Measurements from ENCODE around the gene NOVA2. TPM values are rescaled to one million over a fixed set of nuclear protein-coding genes. Genes with fewer than 3 reads are reported as not detected.
A peak's percentile ranks its signal among the peaks of the same experiment; 100 is the strongest.

The NOVA2 gene
- total and polyA plus RNA-seq, 5 donors from 2014 or later: not detected

DNA sequence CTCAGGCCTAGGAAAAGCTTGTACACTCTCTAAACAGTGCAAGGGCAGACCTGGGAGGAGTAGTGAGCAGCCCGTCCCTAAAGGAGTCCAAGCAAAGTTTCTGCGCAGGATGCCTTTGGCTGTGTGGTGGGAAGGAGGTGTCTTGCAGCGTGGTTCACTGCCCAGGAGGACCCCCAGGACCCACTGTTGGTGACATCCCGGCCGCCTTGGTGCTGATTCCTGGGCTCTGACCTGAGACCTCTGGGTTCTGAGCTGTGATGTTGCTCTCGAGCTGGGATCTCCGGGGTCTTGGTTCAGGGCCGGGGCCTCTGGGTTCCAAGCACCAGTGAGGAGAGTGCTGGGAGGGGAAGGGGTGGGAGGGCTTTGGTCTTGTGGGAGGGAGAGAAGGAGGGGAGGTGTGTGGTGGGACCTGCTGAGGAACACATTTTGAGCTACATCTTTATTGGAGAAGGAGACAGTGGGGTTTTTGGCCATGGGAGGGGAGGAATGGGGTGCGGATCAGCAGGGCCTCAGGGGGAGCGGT, 45.1 kb upstream of the NOVA2 start:
- peaks cover 4 to 18% (median 8%) of the 10 kb centered on the region in 4 donors for H3K4me1 Mint-ChIP-seq
- no peak for DNase-seq
- Histone ChIP-seq H3K9me3 (ENCODE audit: control insufficient read depth in 2 of 2, low read length in 2 of 2) (no peaks in the 10 kb centered on the region), H3K27me3 (ENCODE audit: control insufficient read depth, insufficient read depth, low read length) (peaks cover 5% of the 10 kb centered on the region), H3K4me3 (ENCODE audit: low read depth, low read length) (no peak overlapping the region), H3K4me1 (ENCODE audit: control insufficient read depth, insufficient read depth, low read length, poor library complexity, severe bottlenecking) (peaks cover 25% of the 10 kb centered on the region), H3K36me3 (ENCODE audit: control insufficient read depth, insufficient read depth, low read length) (no peaks in the 10 kb centered on the region), H3K27ac (ENCODE audit: insufficient read depth, low read length, poor library complexity, severe bottlenecking) (no peak overlapping the region)
- peaks cover 15% of the 10 kb centered on the region for H3K27me3 Mint-ChIP-seq
- H3K4me3 Mint-ChIP-seq: no peak overlapping the region
- H3K27ac Mint-ChIP-seq: peak overlapping the region in 1 of 3 donors; percentile 67
- no peaks in the 10 kb centered on the region for H3K36me3 Mint-ChIP-seq
- no peak for ATAC-seq (ENCODE audit: low read depth in 2 of 2)
- H3K9me3 Mint-ChIP-seq: no peaks in the 10 kb centered on the region

GRCh38 chr19:46017874-46018675, 44.4 kb upstream of the NOVA2 start:
- DNase-seq (no peak), ATAC-seq (ENCODE audit: low read depth in 2 of 2) (no peak)
- Histone ChIP-seq H3K27me3 (ENCODE audit: control insufficient read depth, insufficient read depth, low read length) (peaks cover 5% of the 10 kb centered on the region), H3K4me1 (ENCODE audit: control insufficient read depth, insufficient read depth, low read length, poor library complexity, severe bottlenecking) (peaks cover 25% of the 10 kb centered on the region), H3K9me3 (ENCODE audit: control insufficient read depth in 2 of 2, low read length in 2 of 2) (no peaks in the 10 kb centered on the region), H3K4me3 (ENCODE audit: low read depth, low read length) (no peak overlapping the region), H3K36me3 (ENCODE audit: control insufficient read depth, insufficient read depth, low read length) (no peaks in the 10 kb centered on the region), H3K27ac (ENCODE audit: insufficient read depth, low read length, poor library complexity, severe bottlenecking) (no peak overlapping the region)
- H3K27me3 Mint-ChIP-seq: peaks cover 9% of the 10 kb centered on the region
- H3K4me1 Mint-ChIP-seq: peaks cover 4 to 18% (median 8%) of the 10 kb centered on the region in 4 donors
- no peak overlapping the region for H3K27ac Mint-ChIP-seq
- peak overlapping the region in 2 of 4 donors; percentile 44 to 92 for H3K4me3 Mint-ChIP-seq
- no peaks in the 10 kb centered on the region for H3K9me3 Mint-ChIP-seq
- H3K36me3 Mint-ChIP-seq: no peaks in the 10 kb centered on the region

DNA sequence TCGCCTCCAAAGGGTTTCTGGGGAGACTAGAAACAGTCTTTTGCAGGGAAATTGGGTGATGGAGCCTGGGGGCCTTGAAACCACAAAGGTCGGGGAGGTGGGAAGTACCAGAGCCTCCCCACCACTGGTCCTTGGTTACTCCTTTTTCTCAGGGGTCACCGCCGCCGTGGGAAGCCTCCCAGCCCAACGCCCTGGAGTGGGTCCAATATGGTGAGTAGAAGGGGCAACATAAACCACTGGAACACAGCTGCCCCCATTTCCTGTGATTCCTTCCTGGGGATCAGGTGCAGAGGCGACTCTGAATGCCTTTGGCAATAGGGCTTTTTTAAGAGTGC, 43.4 kb upstream of the NOVA2 start:
- Histone ChIP-seq H3K4me3 (ENCODE audit: low read depth, low read length) (no peak overlapping the region), H3K4me1 (ENCODE audit: control insufficient read depth, insufficient read depth, low read length, poor library complexity, severe bottlenecking) (peaks cover 25% of the 10 kb centered on the region), H3K36me3 (ENCODE audit: control insufficient read depth, insufficient read depth, low read length) (no peaks in the 10 kb centered on the region), H3K27me3 (ENCODE audit: control insufficient read depth, insufficient read depth, low read length) (peaks cover 5% of the 10 kb centered on the region), H3K27ac (ENCODE audit: insufficient read depth, low read length, poor library complexity, severe bottlenecking) (no peak overlapping the region), H3K9me3 (ENCODE audit: control insufficient read depth in 2 of 2, low read length in 2 of 2) (no peaks in the 10 kb centered on the region)
- Mint-ChIP-seq H3K9me3 (no peaks in the 10 kb centered on the region), H3K4me3 (peak overlapping the region; percentile 64 to 92 (median 78)), H3K36me3 (no peaks in the 10 kb centered on the region), H3K27me3 (peaks cover 4% of the 10 kb centered on the region), H3K27ac (peak overlapping the region in 1 of 3 donors; percentile 71), H3K4me1 (peaks cover 4 to 18% (median 8%) of the 10 kb centered on the region in 4 donors)
- ATAC-seq (ENCODE audit: low read depth in 2 of 2) (no peak), DNase-seq (no peak)

DNA sequence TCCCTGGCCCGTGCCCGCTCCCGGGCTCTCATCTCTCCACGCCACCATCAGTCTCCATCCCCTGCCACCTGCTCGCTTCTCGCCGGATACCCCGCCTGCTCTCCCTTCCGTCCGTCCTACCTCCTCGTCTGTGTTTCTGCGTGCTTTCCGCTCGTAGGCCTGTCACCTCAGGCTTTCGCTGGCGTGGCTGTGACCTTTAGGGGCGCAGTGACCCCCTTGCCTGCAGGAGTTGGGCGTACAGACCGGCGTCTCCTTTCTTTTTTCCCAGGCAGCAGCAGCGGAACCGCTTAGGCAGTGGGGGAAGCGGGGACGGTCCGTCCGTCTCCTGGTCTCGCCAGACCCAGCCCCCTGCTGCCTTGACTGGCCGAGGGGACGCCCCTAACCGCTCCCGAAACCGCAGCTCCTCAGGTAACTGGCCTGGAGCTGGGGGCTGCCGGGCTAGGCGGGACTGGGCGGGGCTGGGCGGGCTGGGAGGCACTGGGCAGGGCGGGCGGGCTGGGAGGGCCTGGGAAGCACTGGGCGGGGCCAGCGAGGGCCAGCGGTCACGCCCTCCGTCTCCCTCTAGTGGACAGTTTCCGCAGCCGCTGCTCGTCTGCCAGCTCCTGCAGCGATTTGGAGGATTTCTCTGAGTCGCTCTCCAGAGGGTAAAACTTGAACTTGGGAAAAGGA, 42.9 kb upstream of the NOVA2 start:
- H3K27ac Mint-ChIP-seq: peak overlapping the region in 2 of 3 donors; percentile 64 to 71
- peaks cover 4% of the 10 kb centered on the region for H3K27me3 Mint-ChIP-seq
- peak; percentile 71 to 76 for ATAC-seq (ENCODE audit: low read depth in 2 of 2)
- H3K4me1 ChIP-seq (ENCODE audit: control insufficient read depth, insufficient read depth, low read length, poor library complexity, severe bottlenecking): peaks cover 25% of the 10 kb centered on the region
- H3K4me3 Mint-ChIP-seq: peak overlapping the region; percentile 90 to 94 (median 92)
- peaks cover 5% of the 10 kb centered on the region for H3K27me3 ChIP-seq (ENCODE audit: control insufficient read depth, insufficient read depth, low read length)
- H3K36me3 Mint-ChIP-seq: no peaks in the 10 kb centered on the region
- no peaks in the 10 kb centered on the region for H3K36me3 ChIP-seq (ENCODE audit: control insufficient read depth, insufficient read depth, low read length)
- no peaks in the 10 kb centered on the region for H3K9me3 Mint-ChIP-seq
- H3K9me3 ChIP-seq (ENCODE audit: control insufficient read depth in 2 of 2, low read length in 2 of 2): no peaks in the 10 kb centered on the region
- peaks cover 4 to 18% (median 8%) of the 10 kb centered on the region in 4 donors for H3K4me1 Mint-ChIP-seq
- peak; percentile 75 to 83 (median 78) for DNase-seq
- H3K4me3 ChIP-seq (ENCODE audit: low read depth, low read length): peak overlapping the region; percentile 61
- H3K27ac ChIP-seq (ENCODE audit: insufficient read depth, low read length, poor library complexity, severe bottlenecking): peak overlapping the region; percentile 61

GRCh38 chr19:46015687-46016425, 42.2 kb upstream of the NOVA2 start:
- Histone ChIP-seq H3K36me3 (ENCODE audit: control insufficient read depth, insufficient read depth, low read length) (no peaks in the 10 kb centered on the region), H3K4me3 (ENCODE audit: low read depth, low read length) (peak overlapping the region; percentile 61), H3K9me3 (ENCODE audit: control insufficient read depth in 2 of 2, low read length in 2 of 2) (no peaks in the 10 kb centered on the region), H3K4me1 (ENCODE audit: control insufficient read depth, insufficient read depth, low read length, poor library complexity, severe bottlenecking) (peaks cover 25% of the 10 kb centered on the region), H3K27ac (ENCODE audit: insufficient read depth, low read length, poor library complexity, severe bottlenecking) (peak overlapping the region; percentile 61), H3K27me3 (ENCODE audit: control insufficient read depth, insufficient read depth, low read length) (peaks cover 5% of the 10 kb centered on the region)
- DNase-seq (peak; percentile 41 to 62 (median 46)), ATAC-seq (ENCODE audit: low read depth in 2 of 2) (peak; percentile 20)
- Mint-ChIP-seq H3K4me1 (peaks cover 4 to 18% (median 8%) of the 10 kb centered on the region in 4 donors), H3K9me3 (no peaks in the 10 kb centered on the region), H3K4me3 (peak overlapping the region; percentile 90 to 94 (median 92)), H3K27me3 (peaks cover 4% of the 10 kb centered on the region), H3K36me3 (no peaks in the 10 kb centered on the region), H3K27ac (peak overlapping the region in 2 of 3 donors; percentile 69 to 71)

GRCh38 chr19:46014941-46015686, 41.4 kb upstream of the NOVA2 start:
- H3K9me3 Mint-ChIP-seq: no peaks in the 10 kb centered on the region
- DNase-seq (peak; percentile 62 to 75 (median 65)), ATAC-seq (ENCODE audit: low read depth in 2 of 2) (peak; percentile 62 to 63)
- peaks cover 4 to 18% (median 8%) of the 10 kb centered on the region in 4 donors for H3K4me1 Mint-ChIP-seq
- peak overlapping the region in 1 of 3 donors; percentile 69 for H3K27ac Mint-ChIP-seq
- H3K4me3 Mint-ChIP-seq: peak overlapping the region; percentile 74 to 92 (median 88)
- H3K36me3 ChIP-seq (ENCODE audit: control insufficient read depth, insufficient read depth, low read length): no peaks in the 10 kb centered on the region
- H3K27ac ChIP-seq (ENCODE audit: insufficient read depth, low read length, poor library complexity, severe bottlenecking): no peak overlapping the region
- peak overlapping the region; percentile 51 for H3K4me3 ChIP-seq (ENCODE audit: low read depth, low read length)
- peaks cover 4% of the 10 kb centered on the region for H3K27me3 Mint-ChIP-seq
- H3K4me1 ChIP-seq (ENCODE audit: control insufficient read depth, insufficient read depth, low read length, poor library complexity, severe bottlenecking): peaks cover 25% of the 10 kb centered on the region
- no peaks in the 10 kb centered on the region for H3K9me3 ChIP-seq (ENCODE audit: control insufficient read depth in 2 of 2, low read length in 2 of 2)
- peaks cover 3% of the 10 kb centered on the region for H3K36me3 Mint-ChIP-seq
- peaks cover 5% of the 10 kb centered on the region for H3K27me3 ChIP-seq (ENCODE audit: control insufficient read depth, insufficient read depth, low read length)

DNA sequence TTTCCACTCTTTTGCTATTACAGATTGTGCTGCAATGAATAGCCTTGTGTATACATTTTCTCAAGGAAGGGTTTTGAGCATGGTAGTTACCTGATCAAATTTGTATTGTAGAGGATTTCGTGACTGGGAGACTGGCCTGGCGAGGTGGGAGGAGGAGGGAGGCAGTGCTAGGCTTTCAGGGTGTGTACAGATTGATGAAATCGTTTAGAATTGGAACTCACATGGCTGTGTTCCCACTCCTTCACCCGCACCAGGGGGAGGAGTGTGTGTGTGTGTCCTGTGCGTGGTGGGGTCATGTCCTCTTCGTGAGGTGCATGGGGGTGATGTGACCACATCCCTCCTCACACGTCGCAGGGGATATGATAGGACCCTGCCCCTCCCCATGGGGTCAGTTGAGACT, 40.9 kb upstream of the NOVA2 start:
- ATAC-seq (ENCODE audit: low read depth in 2 of 2) (no peak), DNase-seq (no peak)
- no peak overlapping the region for H3K27ac ChIP-seq (ENCODE audit: insufficient read depth, low read length, poor library complexity, severe bottlenecking)
- H3K36me3 ChIP-seq (ENCODE audit: control insufficient read depth, insufficient read depth, low read length): no peaks in the 10 kb centered on the region
- H3K4me3 Mint-ChIP-seq: peak overlapping the region; percentile 72 to 82 (median 79)
- no peaks in the 10 kb centered on the region for H3K9me3 Mint-ChIP-seq
- no peak overlapping the region for H3K4me3 ChIP-seq (ENCODE audit: low read depth, low read length)
- peaks cover 3% of the 10 kb centered on the region for H3K36me3 Mint-ChIP-seq
- no peak overlapping the region for H3K27ac Mint-ChIP-seq
- H3K27me3 Mint-ChIP-seq: peaks cover 4% of the 10 kb centered on the region
- peaks cover 5% of the 10 kb centered on the region for H3K27me3 ChIP-seq (ENCODE audit: control insufficient read depth, insufficient read depth, low read length)
- H3K4me1 ChIP-seq (ENCODE audit: control insufficient read depth, insufficient read depth, low read length, poor library complexity, severe bottlenecking): peaks cover 25% of the 10 kb centered on the region
- H3K9me3 ChIP-seq (ENCODE audit: control insufficient read depth in 2 of 2, low read length in 2 of 2): no peaks in the 10 kb centered on the region
- H3K4me1 Mint-ChIP-seq: peaks cover 4 to 21% (median 10%) of the 10 kb centered on the region in 4 donors

Data from CD4-positive, CD25-positive, alpha-beta regulatory T cell (primary cell).